Ascending aorta (tissue), 2 donors: ENCODE data around the gene SPAG7. TPM values are rescaled to one million over a fixed set of nuclear protein-coding genes. Genes with fewer than 3 reads are reported as not detected.
"Not testable (repeated sequence)": the region's sequence is repeated elsewhere in the genome, so short reads cannot be mapped to it uniquely, and the experiment has no call there.

Source experiments
- DNase-seq, 2 donors: peaks; one replicate each; pipeline ENCODE4 v3.0.0-alpha.2; 2019; ENCODE audit warnings: low spot score in 2 of 2
- H3K27ac ChIP-seq, 2 donors: fragments of 200-600 bp; sonication (generic); one replicate each; pipeline ENCODE4 v1.5.1; 2016 to 2017; ENCODE audit warnings: mild to moderate bottlenecking in 1 of 2
- H3K27me3 ChIP-seq: fragments of 200-600 bp; sonication (generic); one replicate; pipeline ENCODE4 v1.5.1; 2017
- H3K36me3 ChIP-seq, 2 donors: fragments of 200-600 bp; sonication (generic); one replicate each; pipeline ENCODE4 v1.5.1; 2016
- H3K4me1 ChIP-seq, 2 donors: fragments of 200-600 bp; sonication (generic); one replicate each; pipeline ENCODE4 v1.5.1; 2016 to 2017; ENCODE audit warnings: mild to moderate bottlenecking in 1 of 2
- H3K4me3 ChIP-seq, 2 donors: fragments of 200-600 bp; sonication (generic); one replicate each; pipeline ENCODE4 v1.5.1; 2016 to 2017; ENCODE audit warnings: mild to moderate bottlenecking in 1 of 2
- H3K9me3 ChIP-seq, 2 donors: fragments of 200-600 bp; sonication (generic); one replicate each; pipeline ENCODE4 v1.5.1; 2016
- CTCF ChIP-seq, 3 experiments: fragments of 200-600 bp in 2 of 3; fragments of 450-650 bp in 1 of 3; sonication (generic) in 2 of 3; IDR thresholded peaks; one replicate each; pipeline ENCODE4 v1.5.1; 2016 to 2019; ENCODE audit warnings: antibody characterized with exemption in 3 of 3, mild to moderate bottlenecking in 1 of 3, moderate library complexity in 1 of 3
- intact Hi-C: fragments of 100-400 bp; cut with DNase I; formaldehyde crosslinking; loops from one replicate; pipeline ENCODE4 v1.15.1; 2023
- total RNA-seq: library from RNA; depleted of rRNA; stranded (reverse); fragments of >200 nt; gene quantifications from one replicate; pipeline ENCODE4 v1.1.0, GENCODE V29; 2016

SPAG7 gene
- total RNA-seq, 1 donor from 2014 or later = 4.9 TPM

- H3K4me1 ChIP-seq = no peaks in the 10 kb centered on the region
- no peak overlapping the region for H3K4me3 ChIP-seq
- no peaks in the 10 kb centered on the region for H3K36me3 ChIP-seq
- H3K9me3 ChIP-seq = no peaks in the 10 kb centered on the region
- no peak for DNase-seq
- TF ChIP-seq CTCF (IDR thresholded peaks at IDR 0.05) = no peak
- no peak overlapping the region for H3K27ac ChIP-seq
- no peaks in the 10 kb centered on the region for H3K27me3 ChIP-seq
- intact Hi-C loops = no loop called here
Measured at GRCh38 chr17:4920351-4921048, 47.1 kb downstream of the SPAG7 start.

DNA sequence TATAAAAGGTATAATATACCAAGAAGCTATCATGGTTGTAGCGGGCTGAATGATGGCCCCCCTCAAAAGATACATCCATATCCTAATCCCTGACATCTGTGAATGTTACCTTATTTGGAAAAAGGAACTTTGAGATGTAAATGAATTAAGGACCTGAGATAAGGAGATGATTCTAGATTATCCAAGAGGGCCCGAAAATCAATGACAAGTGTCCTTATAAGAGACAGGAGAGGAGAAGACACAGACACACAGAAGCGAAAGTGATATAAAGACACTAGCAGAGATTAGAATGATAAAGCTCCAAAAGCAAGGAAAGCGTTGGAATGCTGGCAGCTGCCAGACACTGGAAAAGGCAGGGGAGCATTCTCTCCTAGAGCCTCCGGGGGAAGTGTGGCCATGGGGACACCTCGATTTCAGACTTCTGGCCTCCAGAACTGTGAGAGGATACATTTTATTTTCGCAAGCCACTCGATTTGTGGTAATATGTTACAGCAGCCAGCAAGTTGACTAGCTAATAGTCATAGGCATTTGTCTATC lies 48.0 kb downstream of the SPAG7 start:
- intact Hi-C loops = no loop called here
- no peak overlapping the region for H3K27ac ChIP-seq

DNA sequence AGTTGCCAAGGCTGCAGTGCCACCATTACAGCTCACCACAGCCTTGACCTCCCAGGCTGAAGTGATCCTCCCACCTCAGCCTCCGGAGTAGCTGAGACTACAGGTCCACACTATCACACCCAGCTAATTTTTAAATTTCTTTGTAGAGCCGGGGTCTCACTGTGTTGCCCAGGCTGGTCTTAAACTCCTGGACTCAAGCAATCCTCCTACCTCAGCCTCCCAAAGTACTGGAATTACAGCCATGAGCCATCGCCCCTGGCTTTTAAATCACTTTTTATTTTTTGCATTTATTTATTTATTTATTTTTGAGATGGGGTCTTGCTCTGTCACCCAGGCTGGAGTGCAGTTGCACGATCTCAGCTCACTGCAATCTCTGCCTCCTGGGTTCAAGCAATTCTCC lies 53.1 kb downstream of the SPAG7 start:
- DNase-seq, H3K9me3 ChIP-seq, H3K4me1 ChIP-seq, H3K36me3 ChIP-seq, intact Hi-C loops, H3K27me3 ChIP-seq, H3K27ac ChIP-seq, H3K4me3 ChIP-seq: not testable (repeated sequence)

More for the DNA sequence above, 48.0 kb downstream of the SPAG7 start:
- H3K36me3 ChIP-seq = no peaks in the 10 kb centered on the region
- H3K27me3 ChIP-seq = no peaks in the 10 kb centered on the region
- no peaks in the 10 kb centered on the region for H3K4me1 ChIP-seq
- no peak for DNase-seq
- H3K9me3 ChIP-seq = no peaks in the 10 kb centered on the region
- TF ChIP-seq CTCF (IDR thresholded peaks at IDR 0.05) = no peak
- no peak overlapping the region for H3K4me3 ChIP-seq

DNA sequence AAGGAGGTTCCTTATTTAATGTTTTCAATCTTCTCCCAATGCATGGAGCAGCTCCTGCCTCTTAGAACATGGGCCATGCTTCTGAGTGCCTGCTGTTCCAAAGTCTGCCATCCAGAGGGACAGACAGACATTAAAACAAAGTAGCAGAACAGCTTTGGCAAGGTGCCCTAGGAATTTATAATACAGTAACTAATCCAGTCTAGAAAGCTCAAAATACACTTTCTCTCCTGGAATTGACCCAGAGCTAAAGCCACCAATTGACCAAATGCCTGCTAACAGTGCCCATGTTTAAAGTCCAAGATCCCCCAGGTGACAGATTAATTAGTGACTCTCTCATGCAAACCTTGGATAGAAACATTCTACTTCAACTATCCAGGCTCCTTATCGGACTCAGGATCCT lies 53.6 kb downstream of the SPAG7 start:
- H3K36me3 ChIP-seq = no peaks in the 10 kb centered on the region
- intact Hi-C loops = no loop called here
- H3K27ac ChIP-seq = no peak overlapping the region
- H3K4me1 ChIP-seq = peaks cover 0 to 5% of the 10 kb centered on the region in 2 donors
- H3K9me3 ChIP-seq = no peaks in the 10 kb centered on the region
- no peak for DNase-seq
- no peaks in the 10 kb centered on the region for H3K27me3 ChIP-seq
- no peak overlapping the region for H3K4me3 ChIP-seq
- TF ChIP-seq CTCF (IDR thresholded peaks at IDR 0.05) = no peak

Other genes with a start within 250 kb of the SPAG7 start
- 10.9 TPM for gene MED11, start 236.4 kb downstream of the SPAG7 start, total RNA-seq
- not detected for gene ZMYND15, start 228.0 kb downstream of the SPAG7 start, total RNA-seq
- 12.5 TPM for gene CXCL16, start 227.9 kb downstream of the SPAG7 start, total RNA-seq
- not detected for gene TM4SF5, start 195.9 kb downstream of the SPAG7 start, total RNA-seq
- gene VMO1, start 181.5 kb downstream of the SPAG7 start, total RNA-seq = not detected
- gene GLTPD2, start 178.9 kb downstream of the SPAG7 start, total RNA-seq = not detected
- 160 TPM for gene PSMB6, start 171.7 kb downstream of the SPAG7 start, total RNA-seq
- 64.5 TPM for gene PLD2, start 160.7 kb downstream of the SPAG7 start, total RNA-seq
- gene MINK1, start 134.5 kb downstream of the SPAG7 start, total RNA-seq = 45.6 TPM
- gene C17orf107, start 68.3 kb downstream of the SPAG7 start, total RNA-seq = not detected
- not detected for gene CHRNE, start 64.7 kb downstream of the SPAG7 start, total RNA-seq
- not detected for gene GP1BA, start 35.5 kb downstream of the SPAG7 start, total RNA-seq
- 56.2 TPM for gene SLC25A11, start 27.8 kb downstream of the SPAG7 start, total RNA-seq
- gene RNF167, start 27.5 kb downstream of the SPAG7 start, total RNA-seq = 164 TPM
- 1,046 TPM for gene PFN1, start 19.3 kb downstream of the SPAG7 start, total RNA-seq
- not detected for gene ENO3, start 16.7 kb downstream of the SPAG7 start, total RNA-seq
- gene CAMTA2, start 19.9 kb upstream of the SPAG7 start, total RNA-seq = 72.1 TPM
- not detected for gene INCA1, start 29.7 kb upstream of the SPAG7 start, total RNA-seq
- gene KIF1C, start 30.1 kb upstream of the SPAG7 start, total RNA-seq = 94.0 TPM
- gene SLC52A1, start 67.6 kb upstream of the SPAG7 start, total RNA-seq = not detected
- 0.21 TPM for gene ZFP3, start 110.7 kb upstream of the SPAG7 start, total RNA-seq
- gene ZNF232, start 144.1 kb upstream of the SPAG7 start, total RNA-seq = 2.3 TPM
- gene USP6, start 148.2 kb upstream of the SPAG7 start, total RNA-seq = 0.11 TPM
- gene ZNF594, start 224.1 kb upstream of the SPAG7 start, total RNA-seq = 0.21 TPM